A549 (cell line): ENCODE measurements around the gene TCAP. TPM values are rescaled to one million over a fixed set of nuclear protein-coding genes. Genes with fewer than 3 reads are reported as not detected.

Experiments used
- ATAC-seq, 2 experiments: fragments of 200-7000 bp in 1 of 2; fragments of >200 bp in 1 of 2; cut with Nextera tagmentation in 1 of 2; cut with Tn5 transposase in 1 of 2; 3 replicates each; pipeline versions ENCODE4 v1.8.0 to v1.9.1; 2018 to 2020; ENCODE audit warnings: mild to moderate bottlenecking in 1 of 2, moderate library complexity in 1 of 2
- CTCF ChIA-PET: fragments of 300-600 bp; sonication (Branson Sonifier 250); formaldehyde crosslinking; extraction: SDS; loops from one replicate; lab custom pipeline; 2021; ENCODE audit warnings: antibody characterized with exemption, inconsistent platforms; lab: Yijun Ruan, JAX
- POLR2A ChIA-PET: fragments of 350-600 bp; formaldehyde crosslinking; extraction: SDS; loops from one replicate; lab custom pipeline; 2021; ENCODE audit warnings: antibody characterized with exemption, inconsistent platforms; lab: Yijun Ruan, JAX
- DNase-seq, 2 experiments: peaks; one replicate each; pipeline versions ENCODE4 v3.0.0 to v3.0.0-alpha.2; 2011 to 2016; ENCODE audit warnings: low read depth in 1 of 2, low spot score in 1 of 2
- FAIRE-seq: peaks from 2 replicates; lab custom pipeline; 2011; peaks lifted over from hg19 to GRCh38; lab: Jason Lieb, UNC
- H3K27ac ChIP-seq, 2 experiments: fragments of >200 bp; sonication (Bioruptor Twin); formaldehyde crosslinking; 3 replicates each; pipeline ENCODE4 v1.5.1; 2016 to 2017
- H3K4me1 ChIP-seq: fragments of >200 bp; sonication (Bioruptor Twin); formaldehyde crosslinking; 3 replicates; pipeline ENCODE4 v1.6.1; 2016
- H3K4me2 ChIP-seq: fragments of >200 bp; sonication (Bioruptor Twin); formaldehyde crosslinking; 3 replicates; pipeline ENCODE4 v1.6.1; 2016
- H3K4me3 ChIP-seq: fragments of >200 bp; sonication (Bioruptor Twin); formaldehyde crosslinking; 3 replicates; pipeline ENCODE4 v1.5.1; 2016
- H3K9me3 ChIP-seq: fragments of >200 bp; sonication (Bioruptor Twin); formaldehyde crosslinking; 3 replicates; pipeline ENCODE4 v1.6.1; 2016
- BHLHE40 ChIP-seq: IDR thresholded peaks from 2 replicates; pipeline ENCODE4 v1.6.1; 2012; ENCODE audit warnings: low read depth, low read length, inconsistent platforms
- CBX2 ChIP-seq: fragments of 200-600 bp; sonication (generic); IDR thresholded peaks from 2 replicates; pipeline ENCODE4 v1.6.1; 2016; ENCODE audit warnings: low read depth, mild to moderate bottlenecking, borderline replicate concordance
- CEBPB ChIP-seq, 2 experiments: fragments of >200 bp in 1 of 2; sonication (Bioruptor Twin) in 1 of 2; formaldehyde crosslinking in 1 of 2; IDR thresholded peaks; 2 replicates each; pipeline ENCODE4 v1.6.1; 2012 to 2016
- CHD4 ChIP-seq: fragments of 200-600 bp; sonication (generic); IDR thresholded peaks from 2 replicates; pipeline ENCODE4 v1.6.1; 2016; ENCODE audit warnings: antibody characterized with exemption, mild to moderate bottlenecking, borderline replicate concordance
- EHF ChIP-seq: fragments of 250-450 bp; sonication (Bioruptor Pico); IDR thresholded peaks from 2 replicates; pipeline ENCODE4 v1.5.0; 2020; ENCODE audit warnings: mild to moderate bottlenecking
- EHMT2 ChIP-seq: fragments of 200-600 bp; sonication (generic); IDR thresholded peaks from 2 replicates; pipeline ENCODE4 v1.6.1; 2016; ENCODE audit warnings: antibody characterized with exemption, low read depth, mild to moderate bottlenecking, moderate library complexity
- FOSB ChIP-seq: fragments of 250-450 bp; sonication (Bioruptor Pico); IDR thresholded peaks from 2 replicates; pipeline ENCODE4 v1.5.0; 2020; ENCODE audit warnings: mild to moderate bottlenecking, moderate library complexity
- FOSL2 ChIP-seq, 2 experiments: fragments of 450-650 bp in 1 of 2; fragments of >200 bp in 1 of 2; sonication (Bioruptor Twin) in 1 of 2; formaldehyde crosslinking; IDR thresholded peaks; 2 replicates each; pipeline versions ENCODE4 v1.5.0 to v1.6.1; 2016 to 2020; ENCODE audit warnings: mild to moderate bottlenecking in 1 of 2, moderate library complexity in 1 of 2
- GATA3 ChIP-seq: IDR thresholded peaks from 2 replicates; pipeline ENCODE4 v1.6.1; 2012; ENCODE audit warnings: borderline replicate concordance
- HDAC2 ChIP-seq: fragments of 200-600 bp; sonication (generic); IDR thresholded peaks from 2 replicates; pipeline ENCODE4 v1.6.1; 2016
- HOXA7 ChIP-seq: fragments of 250-450 bp; sonication (Bioruptor Pico); IDR thresholded peaks from 2 replicates; pipeline ENCODE4 v1.5.0; 2020; ENCODE audit warnings: mild to moderate bottlenecking, moderate library complexity
- KDM1A ChIP-seq: fragments of 200-600 bp; sonication (generic); IDR thresholded peaks from 2 replicates; pipeline ENCODE4 v1.6.1; 2016; ENCODE audit warnings: low read depth, mild to moderate bottlenecking
- KDM5A ChIP-seq: fragments of 200-600 bp; sonication (generic); IDR thresholded peaks from 2 replicates; pipeline ENCODE4 v1.6.1; 2016; ENCODE audit warnings: antibody characterized with exemption, mild to moderate bottlenecking
- NFE2L2 ChIP-seq: fragments of 150-350 bp; conservative IDR thresholded peaks from 2 replicates; pipeline ENCODE4 v1.6.1; 2014; ENCODE audit warnings: low read length
- NPAS2 ChIP-seq: fragments of 250-450 bp; sonication (Bioruptor Pico); IDR thresholded peaks from 2 replicates; pipeline ENCODE4 v1.8.0; 2022; ENCODE audit warnings: mild to moderate bottlenecking, moderate library complexity, borderline replicate concordance
- RAD21 ChIP-seq, 2 experiments: fragments of >200 bp in 1 of 2; sonication (Bioruptor Twin) in 1 of 2; formaldehyde crosslinking in 1 of 2; IDR thresholded peaks in 1 of 2; conservative IDR thresholded peaks in 1 of 2; 2 replicates in 1 of 2; 3 replicates in 1 of 2; pipeline ENCODE4 v1.6.1; 2012 to 2018; ENCODE audit warnings: inconsistent platforms in 1 of 2
- RCOR1 ChIP-seq: fragments of 150-350 bp; IDR thresholded peaks from 2 replicates; pipeline ENCODE4 v1.6.1; 2014; ENCODE audit warnings: antibody characterized with exemption, low read length, low read depth
- SMC3 ChIP-seq: fragments of >200 bp; sonication (Bioruptor Twin); formaldehyde crosslinking; IDR thresholded peaks from 3 replicates; pipeline ENCODE4 v1.6.1; 2018; ENCODE audit warnings: inconsistent platforms
- TP53 ChIP-seq: fragments of 250-450 bp; sonication (Bioruptor Pico); IDR thresholded peaks from 2 replicates; pipeline ENCODE4 v1.5.0; 2021; ENCODE audit warnings: mild to moderate bottlenecking, moderate library complexity
- ZNF302 ChIP-seq: fragments of 250-450 bp; sonication (Bioruptor Pico); IDR thresholded peaks from 2 replicates; pipeline ENCODE4 v1.9.0; 2021; ENCODE audit warnings: inconsistent platforms, mild to moderate bottlenecking, moderate library complexity
- ZSCAN20 ChIP-seq: fragments of 250-450 bp; sonication (Bioruptor Pico); IDR thresholded peaks from 2 replicates; pipeline ENCODE4 v1.8.0; 2022; ENCODE audit warnings: mild to moderate bottlenecking, moderate library complexity
- whole genome bisulfite sequencing: methylation state at CpG from one replicate; pipeline ENCODE4 v1.1.6; 2017; ENCODE audit errors: missing lambda C conversion rate; 5-methylcytosine and 5-hydroxymethylcytosine counted together
- polyA plus RNA-seq, 4 experiments: library from polyadenylated mRNA; depleted of rRNA in 3 of 4; stranded (reverse); fragments of >200 nt; fragmentation: RNase III in 1 of 4; extraction: RNeasy Plus Mini Kit Qiagen cat#74134 plus additional on column Dnase treatment in 1 of 4; gene quantifications; 2 replicates in 3 of 4; 3 replicates in 1 of 4; pipeline ENCODE4 v1.2.3, GENCODE V29; 2011 to 2017
- TF ChIP-seq, protein P1 (sequence below): fragments of 250-450 bp; sonication (Bioruptor Pico); IDR thresholded peaks from 2 replicates; pipeline ENCODE4 v1.5.0; 2021; ENCODE audit warnings: mild to moderate bottlenecking, moderate library complexity, borderline replicate concordance
- TF ChIP-seq, protein P2 (sequence below): fragments of >200 bp; sonication (Bioruptor Twin); formaldehyde crosslinking; IDR thresholded peaks from 2 replicates; pipeline ENCODE4 v1.6.1; 2016
- TF ChIP-seq, protein P3 (sequence below): fragments of >200 bp; sonication (Bioruptor Twin); formaldehyde crosslinking; IDR thresholded peaks from 3 replicates; pipeline ENCODE4 v1.6.1; 2016
- TF ChIP-seq, protein P4 (sequence below): IDR thresholded peaks from 2 replicates; pipeline ENCODE4 v1.6.1; 2012

Gene TCAP
- polyA plus RNA-seq, 2 of the 4 experiments (the other 2 are of a cell fraction), result 0.41 to 1.2 TPM

DNA sequence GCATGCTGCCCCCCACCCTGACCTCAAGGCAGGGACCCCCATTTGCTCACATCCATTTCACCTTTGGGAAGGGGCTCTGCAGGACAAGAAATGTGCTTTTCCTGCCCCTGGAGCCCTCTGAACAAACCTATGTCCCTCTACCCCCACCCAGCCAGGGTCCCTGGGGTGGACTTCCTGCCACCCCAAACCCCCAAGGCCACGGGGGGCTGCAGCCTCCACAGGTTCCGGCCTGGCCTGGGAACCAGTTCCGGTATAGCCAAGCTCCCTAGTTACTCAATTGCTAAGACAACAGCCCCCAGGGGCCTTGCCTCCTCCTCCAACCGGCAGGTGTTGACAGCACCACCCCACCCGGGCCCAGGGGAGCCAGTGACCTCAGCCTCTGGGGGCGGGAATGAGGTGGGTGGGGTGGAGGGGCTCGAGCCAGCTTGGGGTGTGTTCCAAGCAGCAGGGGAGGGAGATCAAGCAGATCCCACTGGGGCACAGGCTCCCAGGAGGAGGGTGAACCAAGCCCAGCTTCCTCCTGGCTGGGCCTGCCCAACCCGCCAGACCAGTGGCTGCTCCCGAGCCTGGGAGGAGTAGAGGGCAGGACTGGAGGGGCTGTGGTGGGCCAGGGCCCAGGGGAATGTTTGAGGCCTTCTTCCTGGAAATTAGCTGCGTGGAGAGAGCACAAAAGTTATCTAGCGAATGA is 9.7 kb downstream of the TCAP start:
- POLR2A ChIA-PET, result interaction anchor here (1.3 kb wide), 1 partner anchor 13 kb away, joined by 7 read pairs; the partner anchor contains the start of gene PGAP3

DNA sequence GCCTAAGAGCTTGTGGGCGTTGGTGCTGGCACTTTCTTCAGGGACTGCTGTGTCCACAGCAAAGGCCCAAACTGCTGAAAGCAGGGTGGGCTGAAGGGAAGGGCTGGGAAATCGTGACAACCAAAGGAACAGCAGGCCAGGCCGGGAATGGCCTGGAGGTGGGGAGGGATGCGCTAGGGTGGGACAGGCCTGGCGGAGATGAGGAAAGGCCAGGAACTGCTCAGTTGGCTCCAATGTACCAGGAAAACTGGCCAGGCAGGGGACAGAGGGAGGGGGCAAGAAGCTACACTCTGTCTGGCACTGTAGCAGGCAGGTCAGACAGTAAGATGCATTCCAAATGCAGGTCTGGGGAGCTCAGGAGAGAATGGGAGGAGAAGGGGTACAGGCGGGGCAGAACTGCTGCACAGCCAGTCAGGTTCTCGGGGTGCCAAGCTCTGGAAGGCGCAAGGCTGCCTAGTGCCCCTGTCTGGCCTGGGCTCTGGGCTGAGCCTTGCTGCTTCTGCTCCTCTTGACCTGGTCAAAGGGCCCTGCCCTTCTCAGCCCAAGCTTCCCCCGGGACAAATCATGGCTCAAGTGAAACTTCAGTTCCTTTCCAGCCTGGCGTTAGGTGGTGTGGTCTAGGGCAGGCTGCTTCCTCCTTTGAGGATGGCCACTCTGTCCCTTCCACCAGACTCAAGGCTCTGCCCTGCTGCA is 10.4 kb downstream of the TCAP start:
- CTCF ChIA-PET, result interaction anchor here (0.6 to 50.7 kb wide), 8 partner anchors 9 to 858 kb away, joined by 3 to 1391 read pairs (median 3); partner anchors contain the start of genes ERBB2, MIEN1, PGAP3 and PPP1R1B
- WGBS, result 77% methylated on average over 10 of the region's 10 CpGs
- peak in 1 of 2 experiments; percentile 9; a peak in 3 of 6 replicates for ATAC-seq
- TF ChIP-seq FOSB (CRISPR knock-in tag), result no peak
- Histone ChIP-seq H3K27ac (peak overlapping the region in 1 of 2 experiments; percentile 18; a peak in 2 of 6 replicates), H3K4me3 (no peak overlapping the region), H3K4me1 (peaks cover 21% of the 10 kb centered on the region; the same call in 2 of the 3 replicates), H3K4me2 (no peak overlapping the region), H3K9me3 (no peaks in the 10 kb centered on the region)
- no peak for FAIRE-seq
- POLR2A ChIA-PET, result interaction anchor here (1.3 kb wide), 1 partner anchor 12 kb away, joined by 7 read pairs; the partner anchor contains the start of gene PGAP3
- no peak for DNase-seq

More for the DNA sequence above, 9.7 kb downstream of the TCAP start:
- Histone ChIP-seq H3K27ac (peak overlapping the region in 1 of 2 experiments; percentile 18; a peak in 2 of 6 replicates), H3K4me2 (no peak overlapping the region), H3K4me3 (no peak overlapping the region), H3K9me3 (no peaks in the 10 kb centered on the region), H3K4me1 (peaks cover 21% of the 10 kb centered on the region; the same call in 2 of the 3 replicates)
- CTCF ChIA-PET, result interaction anchor here (0.7 to 50.7 kb wide), 4 partner anchors 8 to 55 kb away, joined by 3 to 1391 read pairs (median 148); partner anchors contain the start of genes ERBB2, MIEN1, PGAP3 and PPP1R1B
- ATAC-seq (no peak; a peak in 2 of 6 replicates), DNase-seq (peak in 1 of 2 experiments; percentile 23), FAIRE-seq (no peak)
- WGBS, result 42% methylated on average over 7 of the region's 11 CpGs
- TF ChIP-seq HOXA7 (CRISPR knock-in tag) (no peak), CBX2 (no peak), TP53 (no peak), EHMT2 (no peak), RCOR1 (no peak)
- TF ChIP-seq, protein P1, sequence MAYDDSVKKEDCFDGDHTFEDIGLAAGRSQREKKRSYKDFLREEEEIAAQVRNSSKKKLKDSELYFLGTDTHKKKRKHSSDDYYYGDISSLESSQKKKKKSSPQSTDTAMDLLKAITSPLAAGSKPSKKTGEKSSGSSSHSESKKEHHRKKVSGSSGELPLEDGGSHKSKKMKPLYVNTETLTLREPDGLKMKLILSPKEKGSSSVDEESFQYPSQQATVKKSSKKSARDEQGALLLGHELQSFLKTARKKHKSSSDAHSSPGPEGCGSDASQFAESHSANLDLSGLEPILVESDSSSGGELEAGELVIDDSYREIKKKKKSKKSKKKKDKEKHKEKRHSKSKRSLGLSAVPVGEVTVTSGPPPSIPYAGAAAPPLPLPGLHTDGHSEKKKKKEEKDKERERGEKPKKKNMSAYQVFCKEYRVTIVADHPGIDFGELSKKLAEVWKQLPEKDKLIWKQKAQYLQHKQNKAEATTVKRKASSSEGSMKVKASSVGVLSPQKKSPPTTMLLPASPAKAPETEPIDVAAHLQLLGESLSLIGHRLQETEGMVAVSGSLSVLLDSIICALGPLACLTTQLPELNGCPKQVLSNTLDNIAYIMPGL (CRISPR knock-in tag), result no peak
- TF ChIP-seq, protein P2, sequence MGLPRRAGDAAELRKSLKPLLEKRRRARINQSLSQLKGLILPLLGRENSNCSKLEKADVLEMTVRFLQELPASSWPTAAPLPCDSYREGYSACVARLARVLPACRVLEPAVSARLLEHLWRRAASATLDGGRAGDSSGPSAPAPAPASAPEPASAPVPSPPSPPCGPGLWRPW, result no peak
- TF ChIP-seq, protein P3, sequence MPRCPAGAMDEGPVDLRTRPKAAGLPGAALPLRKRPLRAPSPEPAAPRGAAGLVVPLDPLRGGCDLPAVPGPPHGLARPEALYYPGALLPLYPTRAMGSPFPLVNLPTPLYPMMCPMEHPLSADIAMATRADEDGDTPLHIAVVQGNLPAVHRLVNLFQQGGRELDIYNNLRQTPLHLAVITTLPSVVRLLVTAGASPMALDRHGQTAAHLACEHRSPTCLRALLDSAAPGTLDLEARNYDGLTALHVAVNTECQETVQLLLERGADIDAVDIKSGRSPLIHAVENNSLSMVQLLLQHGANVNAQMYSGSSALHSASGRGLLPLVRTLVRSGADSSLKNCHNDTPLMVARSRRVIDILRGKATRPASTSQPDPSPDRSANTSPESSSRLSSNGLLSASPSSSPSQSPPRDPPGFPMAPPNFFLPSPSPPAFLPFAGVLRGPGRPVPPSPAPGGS, result no peak

DNA sequence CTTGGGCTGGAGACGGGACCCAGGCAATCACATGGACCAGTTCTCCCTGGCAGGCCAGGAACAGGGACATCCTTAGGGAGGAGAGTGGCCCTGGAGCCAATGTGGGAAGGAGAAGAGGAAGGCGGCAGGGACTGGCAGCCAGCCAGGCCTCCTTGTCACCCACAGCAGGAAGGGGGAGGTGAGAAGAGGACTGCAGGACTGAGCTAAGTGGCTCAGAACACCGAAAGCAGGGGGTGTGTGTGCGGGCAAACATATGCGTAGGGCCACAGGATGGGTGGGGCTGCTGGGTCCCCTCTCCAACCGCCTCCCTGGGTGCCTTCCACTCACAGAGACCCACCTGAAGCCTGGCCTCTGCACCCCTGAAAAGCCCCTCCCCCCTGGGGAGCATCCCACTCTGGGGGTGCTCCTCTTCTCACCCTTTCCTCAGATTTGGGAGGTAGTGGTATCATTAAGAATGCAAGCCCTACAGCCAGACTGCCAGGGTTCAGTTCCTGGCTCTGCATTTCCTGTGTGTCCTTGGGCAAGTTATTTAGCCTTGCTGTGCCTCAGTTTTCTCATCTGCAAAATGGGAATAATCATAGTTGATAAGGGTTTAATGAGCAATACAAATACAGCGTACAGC is 11.2 kb downstream of the TCAP start:
- 73% methylated on average over 7 of the region's 7 CpGs for WGBS
- POLR2A ChIA-PET, result no interaction called here
- CTCF ChIA-PET, result interaction anchor here (0.6 to 50.7 kb wide), 8 partner anchors 4 to 857 kb away, joined by 3 to 1391 read pairs (median 32); partner anchors contain the start of genes ERBB2, MIEN1, PGAP3 and PNMT
- no peak for FAIRE-seq
- Histone ChIP-seq H3K4me3 (no peak overlapping the region), H3K4me1 (peaks cover 21% of the 10 kb centered on the region; the same call in 2 of the 3 replicates), H3K27ac (no peak overlapping the region), H3K4me2 (no peak overlapping the region), H3K9me3 (no peaks in the 10 kb centered on the region)
- peak; percentile 10 to 11; a peak in 3 of 6 replicates for ATAC-seq
- DNase-seq, result peak in 1 of 2 experiments; percentile 51
- TF ChIP-seq KDM1A (peak; percentile 68; the same call in 1 of the 2 replicates), HDAC2 (peak; percentile 73; the same call in 1 of the 2 replicates), FOSL2 (IDR thresholded peaks at IDR 0.05) (no peak), FOSL2 (CRISPR knock-in tag; IDR thresholded peaks at IDR 0.05) (no peak), BHLHE40 (no peak), SMC3 (no peak), CHD4 (peak; percentile 94; the same call in 1 of the 2 replicates), EHF (CRISPR knock-in tag) (no peak), FOSB (CRISPR knock-in tag) (no peak), CEBPB (IDR thresholded peaks at IDR 0.05) (no peak), NPAS2 (no peak), GATA3 (no peak), KDM5A (no peak), NFE2L2 (no peak), ZSCAN20 (CRISPR knock-in tag) (no peak), RAD21 (conservative IDR thresholded peaks at IDR 0.05 in 1 of 2, IDR thresholded peaks at IDR 0.05 in 1 of 2) (no peak), ZNF302 (CRISPR knock-in tag) (no peak)
- TF ChIP-seq, protein P2, result no peak
- TF ChIP-seq, protein P4, sequence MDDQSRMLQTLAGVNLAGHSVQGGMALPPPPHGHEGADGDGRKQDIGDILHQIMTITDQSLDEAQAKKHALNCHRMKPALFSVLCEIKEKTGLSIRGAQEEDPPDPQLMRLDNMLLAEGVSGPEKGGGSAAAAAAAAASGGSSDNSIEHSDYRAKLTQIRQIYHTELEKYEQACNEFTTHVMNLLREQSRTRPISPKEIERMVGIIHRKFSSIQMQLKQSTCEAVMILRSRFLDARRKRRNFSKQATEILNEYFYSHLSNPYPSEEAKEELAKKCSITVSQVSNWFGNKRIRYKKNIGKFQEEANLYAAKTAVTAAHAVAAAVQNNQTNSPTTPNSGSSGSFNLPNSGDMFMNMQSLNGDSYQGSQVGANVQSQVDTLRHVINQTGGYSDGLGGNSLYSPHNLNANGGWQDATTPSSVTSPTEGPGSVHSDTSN, result no peak
